Ishikawa (cell line): ENCODE data around the gene CHRNA1.

ENCODE experiments used
- CEBPB ChIP-seq: IDR thresholded peaks from 2 replicates; pipeline ENCODE4 v1.6.1; 2012
- CREB1 ChIP-seq: IDR thresholded peaks from 2 replicates; pipeline ENCODE4 v1.6.1; 2012; ENCODE audit warnings: low read depth
- EGR1 ChIP-seq: IDR thresholded peaks from 2 replicates; pipeline ENCODE4 v1.6.1; 2012
- EP300 ChIP-seq: IDR thresholded peaks from 2 replicates; pipeline ENCODE4 v1.6.1; 2012; ENCODE audit warnings: borderline replicate concordance
- FOXM1 ChIP-seq: IDR thresholded peaks from 2 replicates; pipeline ENCODE4 v1.6.1; 2012; ENCODE audit warnings: low read depth, borderline replicate concordance
- MAX ChIP-seq: IDR thresholded peaks from 2 replicates; pipeline ENCODE4 v1.6.1; 2012
- NFIC ChIP-seq: IDR thresholded peaks from 2 replicates; pipeline ENCODE4 v1.6.1; 2012
- RAD21 ChIP-seq: IDR thresholded peaks from 2 replicates; pipeline ENCODE4 v1.6.1; 2012; ENCODE audit warnings: low read depth
- REST ChIP-seq: IDR thresholded peaks from 2 replicates; pipeline ENCODE4 v1.6.1; 2012; ENCODE audit warnings: low read depth, mild to moderate bottlenecking
- TAF1 ChIP-seq: IDR thresholded peaks from 2 replicates; pipeline ENCODE4 v1.6.1; 2012; ENCODE audit warnings: low read depth, mild to moderate bottlenecking
- TCF12 ChIP-seq: IDR thresholded peaks from 2 replicates; pipeline ENCODE4 v1.6.1; 2012; ENCODE audit warnings: low read depth
- TEAD4 ChIP-seq: IDR thresholded peaks from 2 replicates; pipeline ENCODE4 v1.6.1; 2012
- USF1 ChIP-seq: IDR thresholded peaks from 2 replicates; pipeline ENCODE4 v1.6.1; 2012
- YY1 ChIP-seq: IDR thresholded peaks from 2 replicates; pipeline ENCODE4 v1.6.1; 2012; ENCODE audit warnings: low read depth
- ZBTB7A ChIP-seq: IDR thresholded peaks from 2 replicates; pipeline ENCODE4 v1.6.1; 2012; ENCODE audit warnings: low read depth

Gene CHRNA1

GRCh38 chr2:174765576-174765975 is 1.3 kb upstream of the CHRNA1 start:
- TF ChIP-seq EP300 (no peak), YY1 (no peak), TAF1 (no peak), USF1 (no peak), NFIC (no peak), CREB1 (no peak), MAX (no peak), ZBTB7A (no peak), REST (no peak), TCF12 (no peak)

GRCh38 chr2:174763780-174764179 is 492 bp downstream of the CHRNA1 start:
- TF ChIP-seq TCF12 (no peak), TAF1 (no peak), REST (no peak), FOXM1 (no peak), USF1 (no peak), EP300 (no peak), CEBPB (no peak), RAD21 (no peak), ZBTB7A (no peak), MAX (no peak), NFIC (no peak)

- no peak for TF ChIP-seq CREB1
- TF ChIP-seq USF1 = no peak
- no peak for TF ChIP-seq CEBPB
- TF ChIP-seq TCF12 = no peak
- TF ChIP-seq NFIC = no peak
- no peak for TF ChIP-seq REST
- TF ChIP-seq MAX = no peak
- TF ChIP-seq RAD21 = no peak
- TF ChIP-seq EP300 = no peak
- TF ChIP-seq TEAD4 = no peak
- no peak for TF ChIP-seq ZBTB7A
- no peak for TF ChIP-seq EGR1
- no peak for TF ChIP-seq YY1
- TF ChIP-seq FOXM1 = no peak
- TF ChIP-seq TAF1 = no peak
Observed at GRCh38 chr2:174762464-174762863, 1.8 kb downstream of the CHRNA1 start.

- TF ChIP-seq TEAD4 (no peak), YY1 (no peak), CREB1 (no peak), CEBPB (no peak), EGR1 (no peak), ZBTB7A (no peak), TCF12 (no peak), NFIC (no peak), USF1 (no peak)
Observed at GRCh38 chr2:174761837-174762236, 2.4 kb downstream of the CHRNA1 start.
